Astrocyte (in vitro differentiated cells and primary cell): ENCODE measurements around the gene MBD2. TPM values are rescaled to one million over a fixed set of nuclear protein-coding genes. Genes with fewer than 3 reads are reported as not detected.

ENCODE experiments used
- DNase-seq: peaks from one replicate; pipeline ENCODE4 v3.0.0-alpha.2; 2010; ENCODE audit warnings: low read depth
- FAIRE-seq: peaks from 2 replicates; lab custom pipeline; 2011; peaks lifted over from hg19 to GRCh38; lab: Jason Lieb, UNC
- H2AFZ ChIP-seq: 2 replicates; pipeline ENCODE4 v1.6.0; 2012; ENCODE audit warnings: low read depth, low read length, inconsistent platforms
- H3K27ac ChIP-seq: 2 replicates; pipeline ENCODE4 v1.5.1; 2011; ENCODE audit warnings: low read depth, low read length, inconsistent platforms
- H3K27me3 ChIP-seq: 2 replicates; pipeline ENCODE4 v1.6.0; 2011; ENCODE audit warnings: low read length, inconsistent platforms; ENCODE audit not compliant: insufficient read depth
- H3K36me3 ChIP-seq: 2 replicates; pipeline ENCODE4 v1.5.1; 2011; ENCODE audit warnings: low read length, inconsistent platforms; ENCODE audit not compliant: insufficient read depth
- H3K4me1 ChIP-seq: 2 replicates; pipeline ENCODE4 v1.5.1; 2011; ENCODE audit warnings: low read length, inconsistent platforms; ENCODE audit not compliant: insufficient read depth
- H3K4me2 ChIP-seq: 2 replicates; pipeline ENCODE4 v1.6.0; 2012; ENCODE audit warnings: low read length, inconsistent platforms
- H3K4me3 ChIP-seq: 2 replicates; pipeline ENCODE4 v1.5.1; 2011; ENCODE audit warnings: low read depth, mild to moderate bottlenecking, low read length, inconsistent platforms; ENCODE audit not compliant: insufficient read depth
- H3K79me2 ChIP-seq: 2 replicates; pipeline ENCODE4 v1.6.0; 2012; ENCODE audit warnings: mild to moderate bottlenecking, low read length, inconsistent platforms; ENCODE audit not compliant: insufficient read depth
- H3K9ac ChIP-seq: 2 replicates; pipeline ENCODE4 v1.6.0; 2012; ENCODE audit warnings: mild to moderate bottlenecking, low read length, inconsistent platforms
- H3K9me3 ChIP-seq: 2 replicates; pipeline ENCODE4 v1.5.1; 2012; ENCODE audit warnings: low read depth, mild to moderate bottlenecking, low read length, inconsistent platforms; ENCODE audit not compliant: insufficient read depth
- H4K20me1 ChIP-seq: 2 replicates; pipeline ENCODE4 v1.6.0; 2012; ENCODE audit warnings: low read length, inconsistent platforms; ENCODE audit not compliant: insufficient read depth
- H3K27ac Mint-ChIP-seq: one replicate; pipeline ENCODE4 v1.8.0; 2021; ENCODE audit warnings: mild to moderate bottlenecking, mixed read lengths; ENCODE audit not compliant: unreplicated experiment
- H3K27me3 Mint-ChIP-seq: one replicate; pipeline ENCODE4 v1.8.0; 2021; ENCODE audit warnings: low read depth, mixed read lengths; ENCODE audit not compliant: unreplicated experiment
- H3K36me3 Mint-ChIP-seq: one replicate; pipeline ENCODE4 v1.8.0; 2021; ENCODE audit warnings: low read depth, mixed read lengths; ENCODE audit not compliant: unreplicated experiment
- H3K4me1 Mint-ChIP-seq: one replicate; pipeline ENCODE4 v1.8.0; 2021; ENCODE audit warnings: low read depth, mixed read lengths; ENCODE audit not compliant: unreplicated experiment
- H3K4me3 Mint-ChIP-seq: one replicate; pipeline ENCODE4 v1.8.0; 2021; ENCODE audit warnings: mild to moderate bottlenecking, moderate library complexity, mixed read lengths; ENCODE audit not compliant: unreplicated experiment
- H3K9me3 Mint-ChIP-seq: one replicate; pipeline ENCODE4 v1.8.0; 2021; ENCODE audit warnings: mild to moderate bottlenecking, mixed read lengths; ENCODE audit not compliant: unreplicated experiment
- EZH2 ChIP-seq: IDR thresholded peaks from 2 replicates; pipeline ENCODE4 v1.6.1; 2012; ENCODE audit warnings: mild to moderate bottlenecking, low read length, inconsistent platforms; ENCODE audit not compliant: insufficient read depth
- total RNA-seq: library from RNA; stranded (reverse); gene quantifications from 2 replicates; pipeline ENCODE4 v1.2.1, GENCODE V29; 2021
- TF ChIP-seq, protein P1 (sequence below): IDR thresholded peaks from 2 replicates; pipeline ENCODE4 v1.5.1; 2011; ENCODE audit warnings: low read depth, mild to moderate bottlenecking, inconsistent platforms, low read length, moderate library complexity; ENCODE audit not compliant: insufficient read depth

Gene MBD2
- total RNA-seq, 1 donor from 2014 or later = 53.1 TPM

DNA sequence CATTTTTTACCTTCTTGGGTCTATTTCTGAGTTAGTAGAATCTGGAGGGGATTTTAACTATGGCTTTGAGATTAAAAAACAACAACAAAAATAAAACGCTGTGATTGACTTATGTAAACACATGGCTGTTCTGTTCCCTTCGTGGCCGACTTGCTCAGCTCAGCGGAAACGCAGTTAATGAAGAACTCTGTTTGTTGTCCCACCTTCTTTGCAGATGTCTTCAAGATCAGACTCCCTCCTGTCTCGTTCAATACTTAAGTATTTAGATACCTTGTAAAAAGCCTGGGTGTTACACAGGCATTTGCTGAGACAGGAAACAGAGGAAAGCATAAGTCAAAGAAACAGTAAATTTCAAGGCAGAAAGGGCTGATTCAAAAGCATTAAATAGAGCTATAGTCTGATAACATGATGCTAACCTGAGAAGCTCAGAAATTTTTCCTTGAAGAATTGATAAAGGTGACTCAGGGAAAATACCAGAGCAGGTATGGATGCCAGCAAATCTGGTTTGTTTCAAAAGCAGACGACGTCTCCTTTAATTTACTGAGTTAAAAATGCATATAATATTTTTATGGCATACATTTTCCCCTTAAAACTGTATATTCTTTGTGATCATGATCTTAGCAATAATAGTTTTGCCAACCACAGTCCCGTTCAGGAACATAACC, 23.2 kb upstream of the MBD2 start:
- Mint-ChIP-seq H3K9me3 (no peaks in the 10 kb centered on the region), H3K27me3 (no peaks in the 10 kb centered on the region), H3K4me3 (no peak overlapping the region), H3K4me1 (peaks cover 12% of the 10 kb centered on the region), H3K27ac (no peak overlapping the region), H3K36me3 (no peaks in the 10 kb centered on the region)
- DNase-seq = no peak
- Histone ChIP-seq H3K27me3 (no peaks in the 10 kb centered on the region), H3K4me3 (no peak overlapping the region), H3K36me3 (no peaks in the 10 kb centered on the region), H3K4me2 (no peak overlapping the region), H3K9ac (no peak overlapping the region), H3K9me3 (no peaks in the 10 kb centered on the region), H3K79me2 (no peaks in the 10 kb centered on the region), H3K4me1 (no peaks in the 10 kb centered on the region), H4K20me1 (no peaks in the 10 kb centered on the region), H2AFZ (peak overlapping the region; percentile 64), H3K27ac (no peak overlapping the region)
- no peak for FAIRE-seq
- TF ChIP-seq, protein P1, sequence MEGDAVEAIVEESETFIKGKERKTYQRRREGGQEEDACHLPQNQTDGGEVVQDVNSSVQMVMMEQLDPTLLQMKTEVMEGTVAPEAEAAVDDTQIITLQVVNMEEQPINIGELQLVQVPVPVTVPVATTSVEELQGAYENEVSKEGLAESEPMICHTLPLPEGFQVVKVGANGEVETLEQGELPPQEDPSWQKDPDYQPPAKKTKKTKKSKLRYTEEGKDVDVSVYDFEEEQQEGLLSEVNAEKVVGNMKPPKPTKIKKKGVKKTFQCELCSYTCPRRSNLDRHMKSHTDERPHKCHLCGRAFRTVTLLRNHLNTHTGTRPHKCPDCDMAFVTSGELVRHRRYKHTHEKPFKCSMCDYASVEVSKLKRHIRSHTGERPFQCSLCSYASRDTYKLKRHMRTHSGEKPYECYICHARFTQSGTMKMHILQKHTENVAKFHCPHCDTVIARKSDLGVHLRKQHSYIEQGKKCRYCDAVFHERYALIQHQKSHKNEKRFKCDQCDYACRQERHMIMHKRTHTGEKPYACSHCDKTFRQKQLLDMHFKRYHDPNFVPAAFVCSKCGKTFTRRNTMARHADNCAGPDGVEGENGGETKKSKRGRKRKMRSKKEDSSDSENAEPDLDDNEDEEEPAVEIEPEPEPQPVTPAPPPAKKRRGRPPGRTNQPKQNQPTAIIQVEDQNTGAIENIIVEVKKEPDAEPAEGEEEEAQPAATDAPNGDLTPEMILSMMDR = no peak

DNA sequence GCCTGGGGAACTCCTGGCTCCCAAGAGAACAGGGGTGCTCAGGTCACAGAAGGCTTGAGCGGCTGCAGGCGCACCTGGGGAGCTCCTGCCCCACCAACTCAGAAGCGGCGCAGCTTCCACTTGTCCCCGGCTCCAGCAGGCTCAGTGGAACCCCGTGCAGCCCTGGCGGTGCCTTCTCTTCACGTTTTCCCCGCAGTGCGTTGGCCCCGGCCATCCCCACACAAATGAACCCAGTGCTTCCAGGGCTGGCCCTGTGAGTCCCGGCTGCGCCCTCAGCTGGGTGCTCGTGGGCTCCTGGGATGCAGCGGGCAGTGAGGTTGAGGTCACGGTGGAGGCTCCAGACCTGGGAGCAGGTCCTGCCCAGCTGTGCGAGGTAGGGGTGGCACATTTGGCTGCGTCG, 17.9 kb upstream of the MBD2 start:
- TF ChIP-seq, protein P1 = no peak
- H3K4me3 Mint-ChIP-seq = no peak overlapping the region
- H3K4me1 Mint-ChIP-seq = peaks cover 7% of the 10 kb centered on the region
- Histone ChIP-seq H3K4me1 (no peaks in the 10 kb centered on the region), H3K36me3 (no peaks in the 10 kb centered on the region), H3K9ac (no peak overlapping the region), H3K79me2 (no peaks in the 10 kb centered on the region), H3K9me3 (no peaks in the 10 kb centered on the region), H2AFZ (no peak overlapping the region), H4K20me1 (no peaks in the 10 kb centered on the region), H3K4me2 (no peak overlapping the region), H3K27ac (no peak overlapping the region), H3K27me3 (no peaks in the 10 kb centered on the region), H3K4me3 (no peak overlapping the region)
- no peak overlapping the region for H3K27ac Mint-ChIP-seq
- DNase-seq = no peak
- no peaks in the 10 kb centered on the region for H3K27me3 Mint-ChIP-seq
- no peaks in the 10 kb centered on the region for H3K9me3 Mint-ChIP-seq
- no peaks in the 10 kb centered on the region for H3K36me3 Mint-ChIP-seq
- FAIRE-seq = no peak

GRCh38 chr18:54241483-54241882, 17.0 kb upstream of the MBD2 start:
- Histone ChIP-seq H3K9ac (no peak overlapping the region), H3K4me3 (no peak overlapping the region), H3K79me2 (no peaks in the 10 kb centered on the region), H3K27me3 (no peaks in the 10 kb centered on the region), H3K4me1 (no peaks in the 10 kb centered on the region), H4K20me1 (no peaks in the 10 kb centered on the region), H3K27ac (no peak overlapping the region), H3K36me3 (no peaks in the 10 kb centered on the region), H3K9me3 (no peaks in the 10 kb centered on the region), H3K4me2 (no peak overlapping the region), H2AFZ (no peak overlapping the region)
- TF ChIP-seq EZH2 = no peak
- TF ChIP-seq, protein P1 = no peak
- no peak for DNase-seq
- no peaks in the 10 kb centered on the region for H3K27me3 Mint-ChIP-seq
- no peak for FAIRE-seq
- H3K4me3 Mint-ChIP-seq = no peak overlapping the region
- peaks cover 3% of the 10 kb centered on the region for H3K4me1 Mint-ChIP-seq
- H3K9me3 Mint-ChIP-seq = no peaks in the 10 kb centered on the region
- no peak overlapping the region for H3K27ac Mint-ChIP-seq
- H3K36me3 Mint-ChIP-seq = no peaks in the 10 kb centered on the region
